Measurements from ENCODE around the gene IGFBP1. TPM values are rescaled to one million over a fixed set of nuclear protein-coding genes. Genes with fewer than 3 reads are reported as not detected.

The IGFBP1 gene
- polyA plus RNA-seq, 2 of the 4 experiments (the other 2 are of a cell fraction): 4.4 to 8.4 TPM

- FAIRE-seq (no peak), DNase-seq (ENCODE audit: low read depth in 1 of 2, low spot score in 1 of 2) (no peak), ATAC-seq (no peak)
- CTCF ChIA-PET: no interaction called here
- no peak overlapping the region for H3K27ac ChIP-seq
- H3K4me1 ChIP-seq: no peaks in the 10 kb centered on the region
- H3K4me2 ChIP-seq: no peak overlapping the region
- POLR2A ChIA-PET: no interaction called here
- TF ChIP-seq HDAC2 (IDR thresholded peaks at IDR 0.05) (no peak), BHLHE40 (IDR thresholded peaks at IDR 0.05; ENCODE audit: low read depth, low read length) (no peak), POLR2AphosphoS2 (conservative IDR thresholded peaks at IDR 0.05; ENCODE audit: low read length) (no peak)
- no peak overlapping the region for H3K4me3 ChIP-seq
- no peaks in the 10 kb centered on the region for H3K9me3 ChIP-seq
- 77% methylated on average over 7 of the region's 7 CpGs for WGBS (ENCODE audit: missing lambda C conversion rate)
These were observed 52.7 kb downstream of the IGFBP1 start for GRCh38 chr7:45940939-45941338.

Small RNA genes within 50 kb of the gene (small RNA-seq; reads per million reads assigned to genes)
- gene RNU6-326P: 0 to 0.43 (median 0) reads per million in 6 experiments

Other genes starting within 250 kb of the IGFBP1 start
- gene CCDC201, start 15.4 kb upstream of the IGFBP1 start, polyA plus RNA-seq (2011; rRNA removed): 0.03 TPM in 1 of 2 replicates, not detected in the other
- gene CCDC201, start 15.4 kb upstream of the IGFBP1 start, polyA plus RNA-seq (2017; fragmentation: RNase III; extraction: RNeasy Plus Mini Kit Qiagen cat#74134 plus additional on column Dnase treatment): not detected in 3 replicates
- 291 and 316 TPM in 2 replicates for gene IGFBP3, start 32.8 kb downstream of the IGFBP1 start, polyA plus RNA-seq (2011; rRNA removed)
- gene IGFBP3, start 32.8 kb downstream of the IGFBP1 start, polyA plus RNA-seq (2017; fragmentation: RNase III; extraction: RNeasy Plus Mini Kit Qiagen cat#74134 plus additional on column Dnase treatment): 153 to 187 TPM (median 159 TPM) in 3 replicates